Stimulated activated CD4-positive, alpha-beta T cell treated with anti-CD3 and anti-CD28 coated beads, Interleukin-4, amount 100 ng/mL, for 1 hour (primary cell): ENCODE data around the gene OR51B4.
"Not testable (repeated sequence)": the region's sequence is repeated elsewhere in the genome, so short reads cannot be mapped to it uniquely, and the experiment has no call there.

ENCODE experiments used
- DNase-seq: peaks from one replicate; pipeline ENCODE4 v3.0.0-alpha.2; 2020

The OR51B4 gene

GRCh38 chr11:5269715-5270147 is 32.0 kb downstream of the OR51B4 start, which contains the start of gene HBE1:
Gene HBE1 (minus strand): TSS chr11:5269945. CDS start chr11:5269890, 55 bp downstream.
- no peak for DNase-seq

DNA sequence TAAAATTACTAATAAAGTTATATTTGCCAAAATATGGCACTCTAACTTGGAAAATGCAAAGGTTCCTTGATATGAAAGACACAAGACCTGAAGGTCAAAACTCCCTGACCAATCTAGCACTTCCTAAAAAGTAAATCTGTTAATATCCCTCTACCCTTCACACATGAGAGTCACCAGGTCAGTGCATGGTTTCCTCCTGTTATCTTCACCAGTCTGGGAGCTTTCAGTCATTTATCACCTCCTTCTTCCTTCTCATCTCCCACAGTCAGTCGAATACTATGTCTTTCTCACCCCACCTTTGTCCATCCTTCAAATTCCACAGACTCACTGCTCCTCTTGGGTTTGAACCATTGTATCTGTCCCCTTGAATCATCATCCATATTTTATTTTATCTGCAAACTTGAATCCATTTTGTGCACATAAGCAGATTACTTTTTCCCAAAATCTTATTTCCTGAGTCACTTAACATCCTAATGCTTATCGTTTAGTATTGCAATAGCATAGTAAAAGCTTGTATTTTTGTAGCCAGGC is 34.6 kb downstream of the OR51B4 start:
- DNase-seq = no peak

GRCh38 chr11:5266609-5267008 is 35.1 kb downstream of the OR51B4 start:
- no peak for DNase-seq

- DNase-seq = no peak
Measured at GRCh38 chr11:5265832-5266231, 35.9 kb downstream of the OR51B4 start.

- no peak for DNase-seq
Measured at GRCh38 chr11:5258543-5259262, 43.0 kb downstream of the OR51B4 start.

DNA sequence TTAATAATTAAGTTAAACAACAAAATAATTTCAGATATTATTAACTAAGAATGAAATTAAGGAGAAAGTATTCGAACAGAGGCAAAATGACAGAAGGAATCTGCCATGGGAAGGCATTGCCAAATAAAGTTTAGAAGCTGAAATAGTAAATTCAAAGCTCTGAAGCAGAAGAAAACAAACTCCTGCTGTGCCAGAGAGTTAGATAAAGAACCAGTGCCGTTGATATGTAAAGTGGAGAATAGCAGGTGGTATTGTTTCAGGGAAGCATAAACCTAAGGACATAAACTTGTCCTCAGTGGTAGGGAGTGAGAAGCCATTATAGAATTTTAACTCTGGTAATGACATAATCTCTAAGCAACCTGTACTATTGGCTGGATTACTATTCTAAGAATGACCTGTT is 44.5 kb downstream of the OR51B4 start:
- DNase-seq = no peak

GRCh38 chr11:5254646-5255413 is 46.9 kb downstream of the OR51B4 start, which contains the start of gene HBG2:
Gene HBG2 (minus strand): TSS chr11:5254781. CDS start chr11:5254728, 53 bp downstream.
- not testable (repeated sequence) for DNase-seq

DNA sequence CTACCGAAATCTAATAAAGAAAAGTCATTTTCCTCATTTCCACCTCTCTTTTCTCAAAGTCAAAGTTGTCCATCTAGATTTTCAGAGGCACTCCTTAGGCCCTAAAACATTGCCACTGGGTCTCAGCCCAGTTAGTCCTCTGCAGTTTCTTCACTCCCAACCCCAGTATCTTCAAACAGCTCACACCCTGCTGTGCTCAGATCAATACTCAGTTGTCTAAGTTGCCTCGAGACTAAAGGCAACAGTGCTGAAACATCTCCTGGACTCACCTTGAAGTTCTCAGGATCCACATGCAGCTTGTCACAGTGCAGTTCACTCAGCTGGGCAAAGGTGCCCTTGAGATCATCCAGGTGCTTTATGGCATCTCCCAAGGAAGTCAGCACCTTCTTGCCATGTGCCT is 47.7 kb downstream of the OR51B4 start:
- not testable (repeated sequence) for DNase-seq

DNA sequence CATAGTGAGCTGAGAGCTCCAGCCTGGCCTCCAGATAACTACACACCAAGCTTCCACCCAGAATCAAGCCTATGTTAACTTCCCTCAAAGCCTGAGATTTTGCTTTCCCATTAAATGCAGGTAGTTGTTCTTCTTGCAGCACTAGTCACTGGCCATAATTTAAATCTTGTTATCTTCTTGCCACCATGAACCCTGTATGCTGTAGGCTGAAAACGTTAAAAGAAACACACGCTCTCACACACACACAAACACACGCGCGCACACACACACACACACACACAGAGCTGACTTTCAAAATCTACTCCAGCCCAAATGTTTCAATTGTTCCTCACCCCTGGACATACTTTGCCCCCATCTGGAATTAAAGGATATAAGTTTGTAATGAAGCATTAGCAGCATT is 48.3 kb downstream of the OR51B4 start:
- not testable (repeated sequence) for DNase-seq

DNA sequence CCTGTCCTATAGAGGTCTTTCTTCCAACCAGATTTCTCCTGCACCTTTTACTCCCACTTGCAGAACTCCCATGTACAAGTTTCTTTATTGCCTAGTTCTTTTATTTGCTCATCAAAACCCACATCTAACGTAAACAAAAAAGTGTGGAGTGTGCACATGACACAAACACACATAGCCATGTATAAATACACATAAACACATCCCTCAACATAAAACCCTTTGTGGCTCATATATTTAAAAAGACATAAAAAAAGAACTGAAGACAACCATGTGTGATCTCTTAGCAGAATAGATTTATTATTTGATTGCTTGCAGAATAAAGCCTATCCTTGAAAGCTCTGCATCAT is 48.9 kb downstream of the OR51B4 start:
- no peak for DNase-seq

DNA sequence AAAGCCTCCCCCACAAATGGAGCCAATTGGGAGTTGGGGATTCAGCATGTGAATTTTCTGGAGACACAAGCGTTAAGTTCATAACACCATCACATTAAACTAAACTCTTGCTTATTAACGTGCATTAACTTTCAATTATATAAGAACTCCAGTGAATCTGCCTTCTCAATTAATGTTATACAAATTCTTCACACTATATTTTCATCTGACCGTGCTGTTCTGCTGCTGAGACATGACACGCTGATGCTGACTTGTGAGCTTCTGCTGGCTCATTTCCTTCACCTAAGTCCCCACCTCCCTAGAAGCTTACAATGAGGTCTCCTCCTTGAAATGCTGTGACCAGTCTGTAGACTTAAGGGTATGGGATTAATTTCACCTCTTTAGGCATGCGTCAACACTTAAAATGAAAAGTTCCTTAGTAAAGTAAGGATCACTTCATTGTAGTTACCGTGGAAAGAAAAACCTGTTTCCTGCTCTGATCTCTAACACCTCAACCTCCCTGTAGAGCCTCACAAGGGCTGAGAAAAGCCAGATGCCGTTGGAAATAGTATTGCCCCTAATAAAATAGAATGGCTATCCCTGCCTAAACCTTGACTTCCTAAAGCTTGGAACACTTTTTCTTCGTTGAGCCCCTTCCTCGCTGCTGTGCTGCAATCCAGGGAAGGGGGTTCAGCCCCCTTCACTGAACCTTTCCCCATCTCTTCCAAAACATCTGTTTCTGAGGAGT is 49.4 kb downstream of the OR51B4 start:
- no peak for DNase-seq

DNA sequence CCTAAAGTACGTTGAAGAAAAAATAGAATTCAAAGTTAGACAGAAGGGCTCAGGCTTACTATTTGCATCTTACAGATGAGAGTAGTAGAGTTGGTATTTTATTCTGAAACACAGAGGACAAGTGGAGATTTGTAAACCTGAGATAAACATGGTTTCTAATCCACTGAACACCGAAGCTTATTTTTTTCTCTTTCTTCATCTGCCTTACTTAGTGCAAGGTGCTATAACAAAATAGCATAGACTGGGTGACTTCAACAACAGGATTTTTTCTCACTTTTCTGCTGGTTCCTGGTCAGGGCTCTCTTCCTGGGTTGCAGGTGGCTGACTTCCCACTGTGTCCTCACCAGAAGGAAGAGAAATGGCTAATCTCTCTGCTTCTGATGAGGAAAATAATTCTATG is 50.0 kb downstream of the OR51B4 start:
- no peak for DNase-seq
